H9 (cell line): ENCODE results near the gene RAI1. TPM values are rescaled to one million over a fixed set of nuclear protein-coding genes. Genes with fewer than 3 reads are reported as not detected.

Experiments used
- DNase-seq: peaks from one replicate; pipeline ENCODE4 v3.0.0-alpha.2; 2017
- H2AFZ ChIP-seq: one replicate; pipeline ENCODE4 v1.6.1; 2013; ENCODE audit warnings: mild to moderate bottlenecking, low read length, control low read depth, moderate library complexity
- H2AK5ac ChIP-seq: 2 replicates; pipeline ENCODE4 v1.6.1; 2013; ENCODE audit warnings: low read length, control low read depth, mixed read lengths; ENCODE audit not compliant: insufficient read length
- H2BK120ac ChIP-seq: one replicate; pipeline ENCODE4 v1.6.1; 2013; ENCODE audit warnings: low read depth, mild to moderate bottlenecking, low read length, control low read depth, inconsistent platforms; ENCODE audit not compliant: poor library complexity, severe bottlenecking
- H2BK12ac ChIP-seq: 2 replicates; pipeline ENCODE4 v1.6.1; 2013; ENCODE audit warnings: low read length, control low read depth, mixed read lengths, low read depth; ENCODE audit not compliant: insufficient read length
- H2BK15ac ChIP-seq: 2 replicates; pipeline ENCODE4 v1.6.1; 2013; ENCODE audit warnings: low read depth, low read length, control low read depth
- H2BK20ac ChIP-seq: one replicate; pipeline ENCODE4 v1.6.1; 2013; ENCODE audit warnings: low read depth, mild to moderate bottlenecking, low read length, control low read depth, inconsistent platforms; ENCODE audit not compliant: poor library complexity, severe bottlenecking
- H2BK5ac ChIP-seq: 2 replicates; pipeline ENCODE4 v1.6.1; 2013; ENCODE audit warnings: low read length, control low read depth, mixed read lengths; ENCODE audit not compliant: insufficient read length
- H3K14ac ChIP-seq: 2 replicates; pipeline ENCODE4 v1.6.1; 2013; ENCODE audit warnings: low read length, control low read depth; ENCODE audit not compliant: insufficient read depth
- H3K18ac ChIP-seq: 2 replicates; pipeline ENCODE4 v1.6.1; 2013; ENCODE audit warnings: low read depth, mild to moderate bottlenecking, mixed read lengths, low read length, control low read depth; ENCODE audit not compliant: insufficient read length
- H3K23ac ChIP-seq: 2 replicates; pipeline ENCODE4 v1.6.1; 2013; ENCODE audit warnings: low read length, control low read depth, mixed read lengths, low read depth; ENCODE audit not compliant: insufficient read length
- H3K23me2 ChIP-seq: 2 replicates; pipeline ENCODE4 v1.6.1; 2013; ENCODE audit warnings: low read depth, mild to moderate bottlenecking, mixed read lengths, low read length, control low read depth; ENCODE audit not compliant: insufficient read length, poor library complexity, severe bottlenecking
- H3K27ac ChIP-seq: 2 replicates; pipeline ENCODE4 v1.5.1; 2013; ENCODE audit warnings: low read length, control low read depth, mixed read lengths, low read depth; ENCODE audit not compliant: insufficient read length
- H3K27me3 ChIP-seq: 2 replicates; pipeline ENCODE4 v1.6.1; 2013; ENCODE audit warnings: low read length, control low read depth, inconsistent platforms; ENCODE audit not compliant: insufficient read depth
- H3K4ac ChIP-seq: 2 replicates; pipeline ENCODE4 v1.6.1; 2013; ENCODE audit warnings: low read depth, mild to moderate bottlenecking, control low read depth, inconsistent platforms, low read length, moderate library complexity
- H3K4me1 ChIP-seq: 2 replicates; pipeline ENCODE4 v1.6.1; 2013; ENCODE audit warnings: low read length, control low read depth, inconsistent platforms; ENCODE audit not compliant: insufficient read depth
- H3K4me2 ChIP-seq: 2 replicates; pipeline ENCODE4 v1.6.1; 2013; ENCODE audit warnings: low read length, control low read depth, mixed read lengths; ENCODE audit not compliant: insufficient read length, insufficient read depth
- H3K56ac ChIP-seq: 2 replicates; pipeline ENCODE4 v1.6.1; 2013; ENCODE audit warnings: low read depth, mild to moderate bottlenecking, mixed read lengths, low read length, control low read depth; ENCODE audit not compliant: insufficient read length
- H3K79me1 ChIP-seq: 2 replicates; pipeline ENCODE4 v1.6.1; 2013; ENCODE audit warnings: low read depth, mild to moderate bottlenecking, moderate library complexity, low read length, control low read depth, inconsistent platforms; ENCODE audit not compliant: insufficient read depth, poor library complexity, severe bottlenecking
- H3K79me2 ChIP-seq: 2 replicates; pipeline ENCODE4 v1.6.1; 2013; ENCODE audit warnings: low read length, control low read depth, inconsistent platforms; ENCODE audit not compliant: insufficient read depth
- H3K9ac ChIP-seq: 2 replicates; pipeline ENCODE4 v1.6.1; 2013; ENCODE audit warnings: low read length, control low read depth, mixed read lengths; ENCODE audit not compliant: insufficient read length; ENCODE audit errors: extremely low read depth
- H3K9me3 ChIP-seq: one replicate; pipeline ENCODE4 v1.6.1; 2013; ENCODE audit warnings: low read depth, low read length, inconsistent platforms; ENCODE audit not compliant: control insufficient read depth
- H3T11ph ChIP-seq: one replicate; pipeline ENCODE4 v1.6.1; 2013; ENCODE audit warnings: mild to moderate bottlenecking, low read length, control low read depth, inconsistent platforms
- H4K20me1 ChIP-seq: one replicate; pipeline ENCODE4 v1.6.1; 2013; ENCODE audit not compliant: control insufficient read depth, insufficient read length, insufficient read depth
- H4K5ac ChIP-seq: 2 replicates; pipeline ENCODE4 v1.6.1; 2013; ENCODE audit warnings: low read depth, mild to moderate bottlenecking, mixed read lengths, low read length, control low read depth; ENCODE audit not compliant: insufficient read length
- H4K8ac ChIP-seq: replicated peaks from 2 replicates; pipeline ENCODE4 v1.6.1; 2013; ENCODE audit warnings: low read length, control low read depth, mixed read lengths, low read depth; ENCODE audit not compliant: insufficient read length
- H4K91ac ChIP-seq: 2 replicates; pipeline ENCODE4 v1.6.1; 2013; ENCODE audit warnings: low read depth, mild to moderate bottlenecking, moderate library complexity, mixed read lengths, low read length, control low read depth; ENCODE audit not compliant: insufficient read length
- H3K27ac Mint-ChIP-seq, 3 experiments: 2 replicates in 2 of 3; 3 replicates in 1 of 3; pipeline ENCODE4 v1.8.0; 2020 to 2021; ENCODE audit warnings: mixed read lengths in 3 of 3, mild to moderate bottlenecking in 1 of 3, moderate library complexity in 1 of 3
- H3K27me3 Mint-ChIP-seq: 2 replicates; pipeline ENCODE4 v1.8.0; 2021; ENCODE audit warnings: low read depth, mild to moderate bottlenecking, moderate library complexity, mixed read lengths
- H3K36me3 Mint-ChIP-seq, 3 experiments: 2 replicates in 2 of 3; 3 replicates in 1 of 3; pipeline ENCODE4 v1.8.0; 2020 to 2021; ENCODE audit warnings: low read depth in 3 of 3, mixed read lengths in 3 of 3; ENCODE audit not compliant: insufficient read depth in 1 of 3
- H3K4me1 Mint-ChIP-seq, 2 experiments: 2 replicates each; pipeline ENCODE4 v1.8.0; 2020; ENCODE audit warnings: mixed read lengths in 2 of 2
- H3K4me3 Mint-ChIP-seq, 2 experiments: 2 replicates in 1 of 2; 3 replicates in 1 of 2; pipeline ENCODE4 v1.8.0; 2020 to 2021; ENCODE audit warnings: mild to moderate bottlenecking in 2 of 2, mixed read lengths in 2 of 2, moderate library complexity in 1 of 2
- H3K9me3 Mint-ChIP-seq, 2 experiments: 2 replicates in 1 of 2; 3 replicates in 1 of 2; pipeline ENCODE4 v1.8.0; 2020; ENCODE audit warnings: mild to moderate bottlenecking in 2 of 2, mixed read lengths in 2 of 2, moderate library complexity in 1 of 2
- WGBS: extraction: QIAGEN DNeasy Blood & Tissue Kit; methylation state at CpG from one replicate; pipeline ENCODE4 v1.1.7; 2013; ENCODE audit warnings: missing lambda C conversion rate, low lambda C conversion rate, mixed read lengths; ENCODE audit not compliant: insufficient read length; ENCODE audit errors: extremely low coverage; 5-methylcytosine and 5-hydroxymethylcytosine counted together
- total RNA-seq: library from RNA; stranded (reverse); gene quantifications from 2 replicates; pipeline ENCODE4 v1.2.1, GENCODE V29; 2021
- TF ChIP-seq, protein P1 (sequence below): fragments of 200-600 bp; sonication (generic); conservative IDR thresholded peaks from 3 replicates; pipeline ENCODE4 v1.8.0; 2021; ENCODE audit warnings: antibody characterized with exemption, mild to moderate bottlenecking

RAI1 gene
- total RNA-seq, 1 experiment from 2014 or later, result 1.5 TPM

DNA sequence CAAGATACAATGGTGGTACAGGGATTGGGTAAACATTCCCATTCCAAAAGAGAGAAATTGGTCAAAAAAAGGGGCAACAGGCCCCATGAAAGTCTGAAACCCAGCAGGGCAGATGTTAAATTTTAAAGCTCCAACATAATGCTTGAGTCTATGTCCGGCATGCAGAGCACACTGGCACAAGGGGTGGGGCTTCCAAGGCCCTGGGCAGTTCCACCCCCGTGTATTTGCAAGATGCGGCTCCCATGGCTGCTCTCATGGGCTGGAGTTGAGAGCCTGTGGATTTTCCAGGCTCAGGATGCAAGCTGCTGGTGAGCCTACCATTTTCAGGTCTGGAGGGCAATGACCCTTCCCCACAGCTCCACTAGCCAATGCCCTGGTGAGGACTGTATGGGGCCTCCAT is 27.9 kb upstream of the RAI1 start:
- Histone ChIP-seq H4K8ac (no peak overlapping the region), H3K14ac (no peak overlapping the region), H3K56ac (no peak overlapping the region), H4K5ac (no peak overlapping the region), H3K4me1 (no peaks in the 10 kb centered on the region), H3K4me2 (no peak overlapping the region), H4K20me1 (no peaks in the 10 kb centered on the region), H2BK20ac (no peak overlapping the region), H3K23ac (no peak overlapping the region), H2BK12ac (no peak overlapping the region), H3K9ac (no peak overlapping the region), H3T11ph (no peak overlapping the region), H3K79me1 (no peaks in the 10 kb centered on the region), H2BK120ac (no peak overlapping the region), H3K27ac (no peak overlapping the region), H2BK5ac (no peak overlapping the region), H3K27me3 (no peaks in the 10 kb centered on the region), H3K79me2 (no peaks in the 10 kb centered on the region), H3K18ac (no peak overlapping the region), H3K4ac (no peak overlapping the region), H3K9me3 (no peaks in the 10 kb centered on the region), H2AFZ (no peak overlapping the region), H3K23me2 (no peaks in the 10 kb centered on the region), H2AK5ac (no peak overlapping the region), H2BK15ac (no peak overlapping the region), H4K91ac (no peak overlapping the region)
- Mint-ChIP-seq H3K9me3 (peaks cover 26 to 28% of the 10 kb centered on the region in 2 experiments), H3K27me3 (peaks cover 39% of the 10 kb centered on the region), H3K27ac (no peak overlapping the region), H3K4me1 (no peaks in the 10 kb centered on the region), H3K36me3 (peaks cover 0 to 7% (median 5%) of the 10 kb centered on the region in 3 experiments; a peak in 5 of 7 replicates), H3K4me3 (no peak overlapping the region)
- TF ChIP-seq, protein P1, sequence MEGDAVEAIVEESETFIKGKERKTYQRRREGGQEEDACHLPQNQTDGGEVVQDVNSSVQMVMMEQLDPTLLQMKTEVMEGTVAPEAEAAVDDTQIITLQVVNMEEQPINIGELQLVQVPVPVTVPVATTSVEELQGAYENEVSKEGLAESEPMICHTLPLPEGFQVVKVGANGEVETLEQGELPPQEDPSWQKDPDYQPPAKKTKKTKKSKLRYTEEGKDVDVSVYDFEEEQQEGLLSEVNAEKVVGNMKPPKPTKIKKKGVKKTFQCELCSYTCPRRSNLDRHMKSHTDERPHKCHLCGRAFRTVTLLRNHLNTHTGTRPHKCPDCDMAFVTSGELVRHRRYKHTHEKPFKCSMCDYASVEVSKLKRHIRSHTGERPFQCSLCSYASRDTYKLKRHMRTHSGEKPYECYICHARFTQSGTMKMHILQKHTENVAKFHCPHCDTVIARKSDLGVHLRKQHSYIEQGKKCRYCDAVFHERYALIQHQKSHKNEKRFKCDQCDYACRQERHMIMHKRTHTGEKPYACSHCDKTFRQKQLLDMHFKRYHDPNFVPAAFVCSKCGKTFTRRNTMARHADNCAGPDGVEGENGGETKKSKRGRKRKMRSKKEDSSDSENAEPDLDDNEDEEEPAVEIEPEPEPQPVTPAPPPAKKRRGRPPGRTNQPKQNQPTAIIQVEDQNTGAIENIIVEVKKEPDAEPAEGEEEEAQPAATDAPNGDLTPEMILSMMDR, result no peak
- no CpG with 5 or more reads among the region's 3 CpGs for WGBS
- DNase-seq, result no peak
